GM12873 (cell line): Measurements from ENCODE around the gene INAFM2.

Experiments used
- CTCF ChIP-seq: IDR thresholded peaks from 2 replicates; pipeline ENCODE4 v1.5.1; 2012; ENCODE audit warnings: low read depth, mild to moderate bottlenecking, moderate library complexity, low read length, control low read depth; ENCODE audit not compliant: insufficient read depth; ENCODE audit errors: missing control alignments

Gene INAFM2

GRCh38 chr15:40346579-40347558, 23.4 kb downstream of the INAFM2 start:
- TF ChIP-seq CTCF: no peak

- no peak for TF ChIP-seq CTCF
These were observed 24.3 kb downstream of the INAFM2 start for GRCh38 chr15:40347559-40348473.

- TF ChIP-seq CTCF: no peak
These were observed 25.0 kb downstream of the INAFM2 start for GRCh38 chr15:40348474-40348870.

- no peak for TF ChIP-seq CTCF
These were observed 25.7 kb downstream of the INAFM2 start for GRCh38 chr15:40349163-40349562.

GRCh38 chr15:40352281-40352901, 28.9 kb downstream of the INAFM2 start:
- no peak for TF ChIP-seq CTCF

- no peak for TF ChIP-seq CTCF
These were observed 30.2 kb downstream of the INAFM2 start for GRCh38 chr15:40353697-40354096.
